RCC 7860 (cell line): Measurements from ENCODE around the gene OTOF.

Experiments
- DNase-seq: peaks from one replicate; pipeline ENCODE4 v3.0.0-alpha.2; 2015; ENCODE audit warnings: low spot score
- FAIRE-seq: peaks from 2 replicates; lab custom pipeline; 2012; peaks lifted over from hg19 to GRCh38; lab: Jason Lieb, UNC

The OTOF gene

DNA sequence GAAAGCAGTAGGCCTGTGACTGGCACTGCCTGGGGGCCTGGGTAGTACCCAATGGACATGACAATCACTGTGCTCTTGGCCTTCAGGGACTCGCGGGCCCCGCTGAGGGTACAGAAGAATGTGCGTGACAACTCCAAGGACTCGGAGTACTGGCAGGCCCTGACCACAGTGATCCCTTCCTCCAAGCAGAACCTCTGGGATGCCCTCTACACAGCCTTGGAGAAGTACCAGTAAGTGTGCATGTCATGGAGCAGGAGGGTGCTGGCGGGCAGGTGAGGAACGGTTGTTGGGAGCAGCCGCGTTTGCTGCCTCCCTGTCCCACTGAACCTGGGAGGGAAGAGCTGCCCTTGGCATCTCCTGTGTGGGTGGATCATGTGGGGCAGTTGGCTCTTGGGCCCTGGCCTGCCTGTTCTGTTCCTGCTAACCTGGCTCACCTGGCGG is 23.3 kb downstream of the OTOF start:
- DNase-seq (no peak), FAIRE-seq (no peak)

- no peak for DNase-seq
- no peak for FAIRE-seq
Measured at GRCh38 chr2:26453421-26454329, 24.2 kb downstream of the OTOF start.

DNA sequence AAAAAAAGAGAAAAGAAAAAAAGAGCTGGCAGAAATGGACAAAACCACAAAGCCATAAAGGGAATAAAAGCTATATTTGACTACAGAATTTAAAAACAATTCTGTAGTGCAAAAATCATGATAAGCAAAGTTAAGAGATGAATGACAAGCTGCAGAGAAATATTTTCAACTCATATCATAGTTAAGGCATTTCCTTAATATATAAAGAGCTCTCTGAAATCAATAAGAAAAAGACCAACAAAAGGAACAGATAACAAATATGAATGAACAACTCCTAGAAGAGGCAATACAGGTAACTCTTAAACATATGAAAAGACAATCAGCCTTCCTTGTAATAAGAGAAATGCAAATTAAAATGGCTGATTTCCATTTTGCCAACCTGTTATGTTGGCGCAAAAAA is 26.2 kb downstream of the OTOF start:
- FAIRE-seq (no peak), DNase-seq (no peak)

- no peak for DNase-seq
Measured at GRCh38 chr2:26450031-26450635, 27.8 kb downstream of the OTOF start.

DNA sequence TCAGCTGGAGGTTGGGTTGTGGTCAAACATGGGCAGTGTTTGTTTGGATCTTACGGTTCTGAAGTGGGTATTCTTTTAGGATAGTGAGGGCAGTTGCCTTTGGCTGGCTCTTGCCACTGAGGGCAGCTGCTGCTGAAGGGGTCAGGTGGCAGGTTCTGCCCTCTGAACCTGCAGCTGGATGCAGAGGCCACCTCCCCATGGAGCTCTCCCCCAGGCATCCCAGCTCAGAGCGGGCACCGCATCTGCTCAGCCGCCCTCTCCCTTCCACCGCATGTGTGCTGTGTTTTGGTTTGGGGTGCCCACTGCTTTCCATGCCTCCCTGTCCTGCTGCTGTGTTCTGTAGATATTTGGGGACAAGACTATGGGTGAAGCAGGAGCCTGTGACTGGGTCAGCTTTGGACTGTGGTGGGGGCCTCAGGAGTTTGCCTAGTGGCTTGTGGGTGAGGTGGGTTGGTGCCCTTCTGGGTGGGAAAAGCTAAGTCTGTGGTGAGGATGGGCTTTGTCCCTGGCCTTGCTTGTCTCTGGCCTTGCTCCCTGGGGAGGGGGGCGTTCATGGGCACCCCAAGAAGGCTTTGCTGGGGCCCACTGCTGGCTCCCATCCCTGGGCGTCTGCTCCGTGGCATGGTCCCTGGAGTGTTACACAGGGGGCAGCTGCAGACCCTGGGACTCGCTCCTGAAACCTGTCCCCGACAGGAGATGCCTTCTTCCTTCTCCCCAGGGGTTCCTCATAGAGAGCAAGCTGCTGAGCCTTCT is 28.5 kb downstream of the OTOF start:
- FAIRE-seq: no peak

More at GRCh38 chr2:26450031-26450635, 27.8 kb downstream of the OTOF start:
- FAIRE-seq: no peak

GRCh38 chr2:26448651-26449050 is 29.3 kb downstream of the OTOF start:
- DNase-seq (no peak), FAIRE-seq (no peak)

More for the DNA sequence above, 28.5 kb downstream of the OTOF start:
- DNase-seq: no peak

DNA sequence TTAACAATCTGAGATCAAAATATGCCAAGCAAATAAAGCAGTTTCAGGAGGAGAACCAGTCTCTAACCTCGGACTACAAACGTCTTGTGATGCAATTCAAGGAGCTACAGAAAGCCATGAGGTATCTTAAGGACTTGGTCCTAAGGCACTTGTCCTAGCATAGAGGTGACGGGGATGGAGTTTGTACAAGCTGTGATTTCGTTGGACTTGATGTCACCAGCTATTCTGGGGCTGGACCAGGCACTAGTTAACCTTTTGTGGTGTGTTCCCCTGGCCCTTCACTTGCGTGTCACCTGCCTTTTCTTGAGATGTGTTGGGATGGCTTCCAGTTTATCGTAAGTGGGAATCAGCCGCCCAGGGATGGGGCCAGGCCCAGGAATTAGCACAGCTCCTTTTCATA is 33.7 kb downstream of the OTOF start:
- no peak for DNase-seq

GRCh38 chr2:26442707-26443106 is 35.2 kb downstream of the OTOF start:
- DNase-seq: no peak
- no peak for FAIRE-seq

More for the DNA sequence above, 33.7 kb downstream of the OTOF start:
- FAIRE-seq: no peak

DNA sequence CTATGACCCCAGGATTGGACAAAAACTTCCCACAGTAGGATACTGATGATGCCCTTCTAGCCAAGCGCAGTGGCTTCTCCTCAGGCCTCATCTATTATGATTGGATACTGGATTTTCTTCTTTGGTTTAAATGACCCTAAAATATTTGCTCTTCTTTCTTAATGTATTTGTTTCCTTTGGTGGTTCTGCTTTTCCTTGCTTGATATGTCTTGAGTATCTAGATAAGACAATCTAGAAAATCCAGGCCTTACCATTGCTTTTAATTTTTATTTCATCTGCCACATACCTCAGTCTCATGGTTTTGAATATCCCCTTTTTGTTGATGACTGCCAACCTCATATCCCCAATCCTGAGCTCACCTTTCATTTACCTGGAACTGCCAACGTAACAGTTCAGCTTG is 35.6 kb downstream of the OTOF start:
- DNase-seq (no peak), FAIRE-seq (no peak)

DNA sequence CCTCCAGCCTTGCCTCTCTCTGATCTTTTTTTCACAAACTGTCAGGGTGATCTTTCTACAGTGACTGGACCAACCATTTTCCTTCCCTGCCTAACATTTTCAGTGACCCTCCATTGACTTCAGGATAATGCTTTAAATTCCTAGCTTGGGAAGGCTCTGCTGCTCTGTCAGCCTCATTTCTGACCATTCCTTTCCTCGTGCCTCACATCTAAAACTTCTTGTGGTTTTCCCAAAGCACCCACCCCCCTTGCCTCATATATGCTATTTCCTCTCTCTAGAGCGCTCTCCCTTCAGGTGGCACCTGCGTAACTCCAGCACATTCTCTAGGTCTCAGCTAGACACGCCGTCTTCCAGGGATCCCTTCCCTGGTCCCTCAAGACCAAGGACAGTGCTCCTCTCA is 39.0 kb downstream of the OTOF start:
- FAIRE-seq (no peak), DNase-seq (no peak)

GRCh38 chr2:26438526-26438925 is 39.4 kb downstream of the OTOF start:
- FAIRE-seq (peak; percentile 76), DNase-seq (peak; percentile 76)

DNA sequence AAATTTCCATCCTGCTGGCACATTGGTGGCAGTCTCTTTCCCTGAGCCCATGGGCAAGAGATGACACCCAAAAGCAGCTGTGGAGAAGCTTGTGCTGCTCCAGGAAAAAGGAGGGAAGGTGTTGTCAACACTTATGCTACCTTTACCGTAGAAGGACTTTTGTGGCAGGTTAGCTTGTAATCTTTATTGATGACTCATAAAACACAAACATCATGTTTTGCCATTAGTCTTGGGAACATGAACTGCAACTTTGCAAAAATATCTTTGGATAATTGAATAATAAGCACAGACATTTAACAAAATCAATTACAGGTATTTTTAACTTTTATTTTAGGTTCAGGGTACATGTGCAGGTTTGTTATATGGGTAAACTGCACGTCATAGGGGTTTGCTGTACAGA is 42.8 kb downstream of the OTOF start:
- DNase-seq (no peak), FAIRE-seq (no peak)

DNA sequence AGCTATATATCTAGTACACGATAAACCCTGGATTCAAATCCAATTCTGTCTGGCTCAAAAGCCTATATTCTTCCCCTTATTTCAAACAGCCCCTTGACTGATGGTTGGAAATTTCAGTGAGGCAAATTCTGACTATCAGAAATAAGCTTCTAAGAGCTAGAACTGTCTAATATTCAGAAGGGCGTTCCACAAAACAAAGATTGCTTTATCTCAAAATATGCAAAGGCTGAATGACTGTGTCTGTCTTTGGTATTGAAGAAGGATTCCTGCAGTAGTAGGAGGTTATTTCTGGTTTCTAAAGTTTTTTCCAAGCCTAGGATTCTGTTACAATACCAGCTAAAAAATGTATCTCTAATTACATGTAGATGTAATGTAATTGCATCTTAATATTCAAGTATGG is 45.1 kb downstream of the OTOF start:
- DNase-seq: no peak
- no peak for FAIRE-seq

DNA sequence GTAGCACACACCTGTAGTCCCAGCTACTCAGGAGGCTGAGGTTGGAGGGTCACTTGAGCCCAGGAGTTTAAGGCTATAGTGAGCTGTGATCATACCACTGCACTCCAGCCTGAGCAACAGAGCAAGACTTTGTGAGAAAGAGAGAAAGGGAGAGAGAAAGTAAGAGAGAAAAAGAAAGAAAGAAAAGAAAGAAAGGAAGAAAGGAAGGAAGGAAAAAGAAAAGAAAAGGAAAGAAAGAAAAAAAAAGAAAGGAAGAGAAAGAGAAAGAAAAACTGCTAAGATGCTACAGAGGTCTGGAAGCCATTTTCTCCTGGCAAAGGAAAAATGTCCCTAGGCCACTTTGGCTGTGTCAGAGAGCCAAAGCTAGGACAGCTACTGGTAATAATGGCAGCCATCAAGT is 45.6 kb downstream of the OTOF start:
- FAIRE-seq (no peak), DNase-seq (no peak)

DNA sequence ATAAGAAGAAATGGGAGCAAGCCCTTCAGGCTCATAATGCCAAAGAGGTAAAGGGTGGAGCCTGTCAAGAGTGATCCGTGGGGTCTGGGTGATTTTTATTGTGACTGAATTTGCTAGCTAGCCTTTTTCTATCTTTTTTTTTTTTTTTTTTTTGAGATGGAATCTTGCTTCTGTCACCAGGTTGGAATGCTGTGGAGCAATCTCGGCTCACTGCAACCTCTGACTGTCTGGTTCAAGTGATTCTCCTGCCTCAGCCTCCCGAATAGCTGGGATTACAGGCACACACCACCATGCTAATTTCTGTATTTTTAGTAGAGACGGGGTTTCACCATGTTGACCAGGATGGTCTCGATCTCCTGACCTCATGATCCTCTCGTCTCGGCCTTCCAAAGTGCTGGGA is 47.1 kb downstream of the OTOF start:
- no peak for FAIRE-seq
- DNase-seq: no peak

DNA sequence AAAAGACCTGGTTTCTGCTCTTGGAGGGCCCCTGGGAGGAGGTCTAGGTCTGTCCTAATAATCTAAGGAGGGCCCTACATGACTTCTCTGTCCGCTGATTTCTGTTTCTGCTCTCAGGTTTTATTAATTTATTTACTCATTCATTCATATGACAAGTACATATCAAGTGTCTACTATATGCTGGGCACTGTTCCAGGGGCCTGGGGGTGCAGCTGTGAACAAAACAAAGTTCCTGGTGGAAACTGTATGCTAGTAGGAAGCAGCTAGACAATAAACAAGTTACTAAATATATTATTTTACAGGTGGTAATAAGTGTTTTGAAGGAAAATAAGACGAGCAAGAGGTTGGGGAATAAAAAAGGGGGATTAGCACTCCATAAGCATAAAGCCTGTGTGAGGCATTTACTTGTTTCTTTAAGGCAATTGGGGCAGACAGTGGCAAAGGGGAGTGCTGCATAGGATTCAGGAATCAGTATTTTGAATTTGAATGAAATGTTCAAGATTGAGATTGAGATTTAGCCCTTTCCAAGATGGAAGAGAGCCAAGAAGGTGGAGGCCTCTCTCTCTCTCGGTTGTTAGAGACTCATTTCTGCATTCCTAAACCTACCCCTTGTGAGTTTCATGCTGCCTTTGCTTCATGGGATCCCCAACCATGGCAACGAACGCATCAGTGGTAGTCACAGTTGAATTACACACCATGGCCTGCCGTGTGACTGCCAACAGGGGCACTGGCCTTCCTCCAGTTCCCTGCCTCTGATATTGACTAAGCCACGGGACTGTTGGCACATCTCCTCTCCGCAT is 47.9 kb downstream of the OTOF start:
- no peak for DNase-seq
- no peak for FAIRE-seq

- DNase-seq: no peak
- no peak for FAIRE-seq
Measured at GRCh38 chr2:26428846-26429245, 49.1 kb downstream of the OTOF start.

DNA sequence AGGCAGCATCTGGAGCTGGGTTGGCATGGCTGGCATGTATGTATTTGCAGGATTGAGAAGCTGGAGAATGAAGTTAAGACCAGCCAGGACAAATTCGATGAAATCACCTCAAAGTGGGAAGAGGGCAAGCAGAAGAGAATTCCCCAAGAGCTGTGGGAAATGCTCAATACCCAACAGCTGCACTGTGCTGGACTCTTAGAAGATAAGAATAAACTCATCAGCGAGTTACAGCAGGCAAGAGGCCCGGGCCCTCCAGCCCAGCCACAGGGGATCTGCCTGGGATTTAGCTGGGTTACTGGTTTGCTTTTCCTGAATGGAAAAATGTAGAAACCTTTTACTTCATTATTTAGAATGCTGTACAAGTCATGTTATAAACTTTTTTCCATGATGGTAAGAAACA is 53.7 kb downstream of the OTOF start:
- DNase-seq: no peak
- no peak for FAIRE-seq

- no peak for DNase-seq
- FAIRE-seq: no peak
Measured at GRCh38 chr2:26423750-26424149, 54.2 kb downstream of the OTOF start.

- FAIRE-seq: no peak
- no peak for DNase-seq
Measured at GRCh38 chr2:26422947-26423629, 54.8 kb downstream of the OTOF start.
